ENCODE data around the gene ANKRD50. TPM values are rescaled to one million over a fixed set of nuclear protein-coding genes. Genes with fewer than 3 reads are reported as not detected.

The ANKRD50 gene
- total and polyA plus RNA-seq, 9 of the 15 experiments (the other 6 are each of a cell fraction or from before 2014, with no cell fraction given), result 2.0 to 8.0 (median 6.2) TPM

DNA sequence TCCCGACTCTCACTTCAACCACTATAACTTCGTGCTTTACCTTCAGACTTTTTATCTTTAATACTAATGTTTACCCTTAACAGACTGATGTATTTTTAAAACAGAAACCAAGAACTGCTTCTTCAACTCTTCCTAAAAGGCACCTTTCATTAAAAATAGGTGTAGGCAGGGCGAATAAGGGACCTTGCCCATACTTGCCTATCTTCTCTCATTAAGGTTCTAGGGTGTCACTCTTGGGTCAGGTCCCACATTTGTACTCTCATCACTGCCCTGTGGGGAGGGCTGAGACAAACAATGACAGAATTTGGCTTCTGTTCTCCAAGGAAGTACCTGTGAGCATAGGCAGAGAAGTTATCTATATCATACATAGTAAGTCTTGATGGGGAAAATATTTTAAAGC is 69.7 kb downstream of the ANKRD50 start:
- FAIRE-seq, result no peak
- no peaks in the 10 kb centered on the region for H3K79me2 ChIP-seq (ENCODE audit: control insufficient read depth, insufficient read depth, low read length)
- H2AFZ ChIP-seq (ENCODE audit: low read depth, low read length), result no peak overlapping the region
- H3K9ac ChIP-seq (ENCODE audit: insufficient read depth in 1 of 2, low read depth in 2 of 2, low read length in 2 of 2), result no peak overlapping the region
- in situ Hi-C loops (cut with MboI) (no loop called here), intact Hi-C loops (cut with micrococcal nuclease) (no loop called here)
- no peak for ATAC-seq
- no peaks in the 10 kb centered on the region for H3K27me3 ChIP-seq (ENCODE audit: control insufficient read depth in 2 of 2, insufficient read depth in 2 of 2, low read length in 2 of 2)
- no peak overlapping the region for H3K4me2 ChIP-seq (ENCODE audit: insufficient read depth, low read length)
- H3K4me1 ChIP-seq (replicated peaks in 1 of 2; ENCODE audit: control insufficient read depth in 2 of 2, insufficient read depth in 2 of 2, low read length in 2 of 2), result no peaks in the 10 kb centered on the region
- no TSS peak for BruUV-seq (replicated peaks)
- no peaks in the 10 kb centered on the region for H3K9me1 ChIP-seq (ENCODE audit: control insufficient read depth, insufficient read depth, low read length)
- H3K27ac ChIP-seq (ENCODE audit: extremely low read depth, low read depth, low read length), result no peak overlapping the region
- no peaks in the 10 kb centered on the region for H3K9me3 ChIP-seq (replicated peaks; ENCODE audit: control insufficient read depth, insufficient read depth, low read depth, low read length)
- H4K20me1 ChIP-seq (replicated peaks; ENCODE audit: control insufficient read depth, insufficient read depth, low read length), result no peaks in the 10 kb centered on the region
- no peak overlapping the region for H3K4me3 ChIP-seq
- 4% methylated on average over 3 of the region's 3 CpGs for WGBS (ENCODE audit: insufficient coverage, low coverage, missing lambda C conversion rate)
- POLR2A ChIA-PET, result no interaction called here
- DNase-seq (ENCODE audit: extremely low read depth in 1 of 4, low spot score in 3 of 4), result no peak
- no peaks in the 10 kb centered on the region for H3K36me3 ChIP-seq (ENCODE audit: control insufficient read depth, insufficient read depth, low read length)
- CTCF ChIA-PET (ENCODE audit: low intra/inter-chr PET ratio), result no interaction called here
- TF ChIP-seq ZNF785 (CRISPR knock-in tag; IDR thresholded peaks at IDR 0.05), result no peak
- TF ChIP-seq SMARCE1 (IDR thresholded peaks at IDR 0.05), result no peak
- TF ChIP-seq MTF1 (CRISPR knock-in tag; IDR thresholded peaks at IDR 0.05; ENCODE audit: borderline replicate concordance), result no peak
- TF ChIP-seq, protein P1, sequence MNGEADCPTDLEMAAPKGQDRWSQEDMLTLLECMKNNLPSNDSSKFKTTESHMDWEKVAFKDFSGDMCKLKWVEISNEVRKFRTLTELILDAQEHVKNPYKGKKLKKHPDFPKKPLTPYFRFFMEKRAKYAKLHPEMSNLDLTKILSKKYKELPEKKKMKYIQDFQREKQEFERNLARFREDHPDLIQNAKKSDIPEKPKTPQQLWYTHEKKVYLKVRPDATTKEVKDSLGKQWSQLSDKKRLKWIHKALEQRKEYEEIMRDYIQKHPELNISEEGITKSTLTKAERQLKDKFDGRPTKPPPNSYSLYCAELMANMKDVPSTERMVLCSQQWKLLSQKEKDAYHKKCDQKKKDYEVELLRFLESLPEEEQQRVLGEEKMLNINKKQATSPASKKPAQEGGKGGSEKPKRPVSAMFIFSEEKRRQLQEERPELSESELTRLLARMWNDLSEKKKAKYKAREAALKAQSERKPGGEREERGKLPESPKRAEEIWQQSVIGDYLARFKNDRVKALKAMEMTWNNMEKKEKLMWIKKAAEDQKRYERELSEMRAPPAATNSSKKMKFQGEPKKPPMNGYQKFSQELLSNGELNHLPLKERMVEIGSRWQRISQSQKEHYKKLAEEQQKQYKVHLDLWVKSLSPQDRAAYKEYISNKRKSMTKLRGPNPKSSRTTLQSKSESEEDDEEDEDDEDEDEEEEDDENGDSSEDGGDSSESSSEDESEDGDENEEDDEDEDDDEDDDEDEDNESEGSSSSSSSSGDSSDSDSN (IDR thresholded peaks at IDR 0.05; ENCODE audit: borderline replicate concordance in 1 of 2, low read depth in 2 of 2, low read length in 2 of 2), result no peak
- TF ChIP-seq RBM17 (IDR thresholded peaks at IDR 0.05; ENCODE audit: borderline replicate concordance, low read depth, low read length), result no peak
- TF ChIP-seq BCOR (IDR thresholded peaks at IDR 0.05), result no peak
- TF ChIP-seq POLR2AphosphoS2 (IDR thresholded peaks at IDR 0.05; ENCODE audit: low read length), result no peak
- no peak for TF ChIP-seq HDAC8 (tag; IDR thresholded peaks at IDR 0.05)
